ENCODE measurements around the gene DLGAP4.

DLGAP4 gene

GRCh38 chr20:36271639-36272546, 34.2 kb upstream of the DLGAP4 start:
- Histone ChIP-seq H3K27ac (no peak overlapping the region), H3K79me2 (ENCODE audit: insufficient read depth, low read depth) (no peaks in the 10 kb centered on the region), H4K20me1 (ENCODE audit: insufficient read depth) (no peaks in the 10 kb centered on the region), H3K9ac (no peak overlapping the region), H3K27me3 (ENCODE audit: insufficient read depth, low read depth) (peaks cover 15% of the 10 kb centered on the region; the same call in 1 of the 2 replicates), H3K4me1 (ENCODE audit: low read depth, poor library complexity, severe bottlenecking) (no peaks in the 10 kb centered on the region), H3K36me3 (ENCODE audit: insufficient read depth) (no peaks in the 10 kb centered on the region), H3K4me3 (IDR thresholded peaks at IDR 0.05; ENCODE audit: insufficient read depth, low read depth, low read length) (no peak overlapping the region), H3K4me2 (no peak overlapping the region), H2AFZ (ENCODE audit: low read depth) (no peak overlapping the region)
- TF ChIP-seq CTCF (conservative IDR thresholded peaks at IDR 0.05; ENCODE audit: low read depth, low read length) = no peak

- Histone ChIP-seq H3K27me3 (ENCODE audit: insufficient read depth, low read depth) (peaks cover 22% of the 10 kb centered on the region; the same call in 1 of the 2 replicates), H3K36me3 (ENCODE audit: insufficient read depth) (no peaks in the 10 kb centered on the region), H2AFZ (ENCODE audit: low read depth) (no peak overlapping the region), H3K27ac (no peak overlapping the region), H3K4me2 (no peak overlapping the region), H3K79me2 (ENCODE audit: insufficient read depth, low read depth) (no peaks in the 10 kb centered on the region), H4K20me1 (ENCODE audit: insufficient read depth) (no peaks in the 10 kb centered on the region), H3K4me3 (IDR thresholded peaks at IDR 0.05; ENCODE audit: insufficient read depth, low read depth, low read length) (no peak overlapping the region), H3K9ac (no peak overlapping the region), H3K4me1 (ENCODE audit: low read depth, poor library complexity, severe bottlenecking) (no peaks in the 10 kb centered on the region)
- TF ChIP-seq CTCF (conservative IDR thresholded peaks at IDR 0.05; ENCODE audit: low read depth, low read length) = no peak
These were observed 33.5 kb upstream of the DLGAP4 start for GRCh38 chr20:36272547-36273220.

- Histone ChIP-seq H3K79me2 (ENCODE audit: insufficient read depth, low read depth) (no peaks in the 10 kb centered on the region), H4K20me1 (ENCODE audit: insufficient read depth) (no peaks in the 10 kb centered on the region), H3K27ac (no peak overlapping the region), H3K36me3 (ENCODE audit: insufficient read depth) (no peaks in the 10 kb centered on the region), H3K4me2 (no peak overlapping the region), H3K9ac (no peak overlapping the region), H2AFZ (ENCODE audit: low read depth) (no peak overlapping the region), H3K27me3 (ENCODE audit: insufficient read depth, low read depth) (peaks cover 28% of the 10 kb centered on the region; the same call in 1 of the 2 replicates), H3K4me3 (IDR thresholded peaks at IDR 0.05; ENCODE audit: insufficient read depth, low read depth, low read length) (no peak overlapping the region), H3K4me1 (ENCODE audit: low read depth, poor library complexity, severe bottlenecking) (no peaks in the 10 kb centered on the region)
- peak; percentile 37 for TF ChIP-seq CTCF (conservative IDR thresholded peaks at IDR 0.05; ENCODE audit: low read depth, low read length)
These were observed 32.5 kb upstream of the DLGAP4 start for GRCh38 chr20:36273414-36274180.

GRCh38 chr20:36274181-36274841, 31.8 kb upstream of the DLGAP4 start:
- no peak overlapping the region for H2AFZ ChIP-seq (ENCODE audit: low read depth)

More at GRCh38 chr20:36274181-36274841, 31.8 kb upstream of the DLGAP4 start:
- H3K4me3 ChIP-seq (IDR thresholded peaks at IDR 0.05; ENCODE audit: insufficient read depth, low read depth, low read length) = no peak overlapping the region
- TF ChIP-seq CTCF (conservative IDR thresholded peaks at IDR 0.05; ENCODE audit: low read depth, low read length) = no peak
- no peaks in the 10 kb centered on the region for H4K20me1 ChIP-seq (ENCODE audit: insufficient read depth)
- no peak overlapping the region for H3K9ac ChIP-seq
- no peak overlapping the region for H3K27ac ChIP-seq
- H3K27me3 ChIP-seq (ENCODE audit: insufficient read depth, low read depth) = peaks cover 28% of the 10 kb centered on the region; the same call in 1 of the 2 replicates
- H3K4me1 ChIP-seq (ENCODE audit: low read depth, poor library complexity, severe bottlenecking) = no peaks in the 10 kb centered on the region
- no peaks in the 10 kb centered on the region for H3K79me2 ChIP-seq (ENCODE audit: insufficient read depth, low read depth)
- H3K4me2 ChIP-seq = no peak overlapping the region
- no peaks in the 10 kb centered on the region for H3K36me3 ChIP-seq (ENCODE audit: insufficient read depth)
